Activated CD4-positive, alpha-beta memory T cell treated with anti-CD3 and anti-CD28 coated beads for 36 hours (primary cell): Measurements from ENCODE around the gene SEC16A. TPM values are rescaled to one million over a fixed set of nuclear protein-coding genes. Genes with fewer than 3 reads are reported as not detected.

Source experiments
- CTCF ChIA-PET: fragments of 350-600 bp; sonication (Branson Sonifier 250); formaldehyde crosslinking; loops from one replicate; lab custom pipeline; 2021; ENCODE audit warnings: antibody characterized with exemption, inconsistent platforms; lab: Charles Lee
- POLR2A ChIA-PET: fragments of 350-600 bp; sonication (Branson Sonifier 250); formaldehyde crosslinking; loops from one replicate; lab custom pipeline; 2021; ENCODE audit warnings: antibody characterized with exemption; lab: Charles Lee
- DNase-seq: peaks from one replicate; pipeline ENCODE4 v3.0.0-alpha.2; 2020
- H3K27ac Mint-ChIP-seq: one replicate; pipeline ENCODE4 v1.8.0; 2021; ENCODE audit warnings: mixed read lengths
- H3K27me3 Mint-ChIP-seq: one replicate; pipeline ENCODE4 v1.8.0; 2021; ENCODE audit warnings: mixed read lengths
- H3K36me3 Mint-ChIP-seq: one replicate; pipeline ENCODE4 v1.8.0; 2021; ENCODE audit warnings: mixed read lengths
- H3K4me1 Mint-ChIP-seq: one replicate; pipeline ENCODE4 v1.8.0; 2021; ENCODE audit warnings: low read depth, mixed read lengths
- H3K4me3 Mint-ChIP-seq: one replicate; pipeline ENCODE4 v1.8.0; 2021; ENCODE audit warnings: mild to moderate bottlenecking, mixed read lengths
- H3K9me3 Mint-ChIP-seq: one replicate; pipeline ENCODE4 v1.8.0; 2021; ENCODE audit warnings: mixed read lengths
- intact Hi-C: fragments of 100-400 bp; cut with micrococcal nuclease; formaldehyde crosslinking; loops from one replicate; pipeline ENCODE4 v1.15.1; 2023
- total RNA-seq, 2 experiments: library from RNA; stranded (reverse); gene quantifications; one replicate each; pipeline ENCODE4 v1.2.3, GENCODE V29; 2021

SEC16A gene
- total RNA-seq, 2 experiments from 2014 or later = 54.1 to 57.0 TPM

DNA sequence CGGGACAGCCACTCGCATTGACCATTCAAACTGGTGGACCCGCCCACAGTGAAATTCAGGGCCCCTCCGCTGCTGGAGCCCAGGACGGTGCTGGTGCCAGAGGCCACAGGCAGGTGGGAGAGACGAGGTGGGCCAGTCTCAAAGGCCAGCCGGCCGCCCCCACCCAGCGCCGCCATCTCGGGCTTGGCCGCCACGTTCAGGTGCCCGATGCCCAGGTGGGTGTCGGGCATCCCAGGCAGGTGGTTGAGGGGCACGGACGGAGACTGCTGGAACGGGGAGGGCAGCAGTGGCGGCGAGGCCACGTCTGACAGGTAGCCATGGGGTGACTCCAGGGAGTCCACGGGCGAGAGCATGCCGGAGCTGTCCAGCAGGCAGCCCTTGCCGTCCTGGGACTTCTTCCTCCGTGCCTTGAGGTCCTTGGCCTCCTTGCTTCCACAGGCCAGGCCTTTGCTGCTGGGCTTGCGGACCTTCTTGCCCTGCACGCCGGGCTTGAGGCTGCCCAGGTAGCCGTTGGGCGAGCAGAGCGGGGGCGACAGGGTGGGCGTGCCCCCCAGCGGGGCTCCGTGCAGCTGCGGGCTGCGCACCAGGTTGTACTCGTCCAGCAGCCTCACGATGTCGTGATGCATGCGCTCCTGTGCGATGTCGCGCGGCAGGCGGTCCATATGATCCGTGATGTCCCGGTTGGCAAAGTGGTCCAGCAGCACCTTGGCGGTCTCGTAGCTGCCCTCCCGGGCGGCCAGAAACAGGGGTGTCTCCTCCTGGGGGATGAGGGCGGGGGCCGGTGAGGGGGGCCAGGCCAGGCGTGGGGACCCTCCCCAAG lies 14.2 kb upstream of the SEC16A start:
- no peaks in the 10 kb centered on the region for H3K9me3 Mint-ChIP-seq
- DNase-seq = no peak
- ChIA-PET POLR2A (interaction anchor here (0.6 kb wide), 1 partner anchor 61 kb away, joined by 3 read pairs; no protein-coding TSS in a partner anchor), CTCF (interaction anchor here (1.0 kb wide), 1 partner anchor 9 kb away, joined by 3 read pairs; no protein-coding TSS in a partner anchor)
- H3K36me3 Mint-ChIP-seq = peaks cover 15% of the 10 kb centered on the region
- H3K27me3 Mint-ChIP-seq = no peaks in the 10 kb centered on the region
- H3K27ac Mint-ChIP-seq = no peak overlapping the region
- intact Hi-C loops = no loop called here
- no peaks in the 10 kb centered on the region for H3K4me1 Mint-ChIP-seq
- H3K4me3 Mint-ChIP-seq = no peak overlapping the region

DNA sequence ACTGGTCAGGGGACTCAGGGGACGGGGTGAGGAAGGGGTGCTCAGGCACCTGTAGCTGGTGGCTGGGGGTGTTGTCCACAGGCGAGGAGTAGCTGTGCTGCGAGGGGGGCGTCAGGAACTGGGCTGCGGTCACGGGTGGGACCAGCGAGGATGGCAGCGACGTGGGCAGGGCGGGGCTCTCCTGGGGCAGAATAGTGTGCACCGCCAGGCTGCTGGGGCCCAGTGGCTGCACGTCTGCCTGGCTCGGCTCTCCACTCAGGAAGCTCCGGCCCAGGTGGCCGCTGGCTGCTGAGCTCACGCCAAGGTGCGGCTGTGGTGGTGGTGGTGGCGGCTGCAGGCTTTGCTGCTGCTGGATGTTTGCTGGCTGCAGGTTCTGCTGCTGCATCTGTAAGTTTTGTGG lies 13.3 kb upstream of the SEC16A start:
- peaks cover 11% of the 10 kb centered on the region for H3K36me3 Mint-ChIP-seq
- CTCF ChIA-PET = interaction anchor here (1.0 kb wide), 2 partner anchors 8 to 10 kb away, joined by 3 read pairs; no protein-coding TSS in a partner anchor
- no peaks in the 10 kb centered on the region for H3K4me1 Mint-ChIP-seq
- H3K4me3 Mint-ChIP-seq = no peak overlapping the region
- H3K9me3 Mint-ChIP-seq = no peaks in the 10 kb centered on the region
- POLR2A ChIA-PET = no interaction called here
- no peak overlapping the region for H3K27ac Mint-ChIP-seq
- intact Hi-C loops = no loop called here
- no peak for DNase-seq
- no peaks in the 10 kb centered on the region for H3K27me3 Mint-ChIP-seq

DNA sequence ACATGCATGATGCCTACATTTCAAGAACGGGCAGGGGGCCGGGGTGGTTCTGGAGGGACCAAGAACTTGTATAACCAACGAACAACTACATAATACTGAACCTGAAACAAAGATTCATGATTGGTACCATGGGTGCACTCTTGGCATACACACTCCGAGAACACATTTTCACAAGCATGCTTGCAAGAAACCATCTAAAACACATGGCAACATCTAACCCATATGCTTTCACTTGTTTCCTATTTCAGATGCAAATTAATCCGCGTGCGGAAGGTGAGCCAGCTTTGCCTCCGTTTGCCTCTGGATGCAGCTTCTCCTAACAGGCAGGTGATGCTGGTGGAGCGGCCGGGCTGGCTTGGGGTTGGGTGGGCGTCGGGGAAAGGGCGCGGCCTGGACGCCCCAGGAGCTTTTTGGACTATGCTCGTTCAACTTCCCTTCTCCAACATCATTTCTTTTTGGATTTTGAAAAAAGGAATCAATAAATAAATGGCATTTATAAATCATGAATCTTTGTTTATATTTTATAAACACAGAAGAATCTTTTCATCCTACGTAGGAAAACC lies 12.5 kb upstream of the SEC16A start:
- intact Hi-C loops = no loop called here
- H3K4me3 Mint-ChIP-seq = no peak overlapping the region
- POLR2A ChIA-PET = no interaction called here

DNA sequence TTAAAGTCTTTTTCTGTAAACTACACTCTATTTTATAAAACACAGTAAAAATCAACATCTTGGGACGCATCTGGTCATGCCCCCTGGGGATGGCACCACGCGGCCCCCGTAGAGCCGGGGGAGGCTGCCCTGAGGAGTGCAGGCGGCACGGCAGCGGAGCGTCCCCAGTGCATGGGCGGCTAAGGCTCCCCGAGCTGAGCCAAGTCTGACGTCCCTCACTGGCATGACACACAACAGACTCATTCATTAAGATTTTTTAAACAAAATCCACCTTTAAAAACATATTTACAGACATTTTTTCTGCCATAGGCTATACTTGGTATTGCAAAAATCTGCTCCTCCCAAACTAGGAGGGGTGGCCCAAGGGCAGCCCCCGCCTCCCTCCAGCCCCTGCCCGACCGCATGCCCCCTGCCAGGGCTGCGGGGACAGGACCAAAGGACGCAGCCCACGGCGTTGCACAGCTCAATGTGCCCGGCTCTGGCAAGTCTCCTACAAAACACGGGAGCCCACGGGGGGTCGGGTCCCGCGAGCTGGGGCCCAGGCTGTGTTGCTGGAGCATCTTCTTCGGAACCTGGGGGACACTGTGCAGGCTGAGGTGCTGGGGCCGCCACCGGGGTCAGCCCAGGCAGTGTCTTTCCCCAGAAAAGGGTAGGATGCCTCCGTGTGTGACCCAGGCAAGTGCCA lies 11.8 kb upstream of the SEC16A start:
- ChIA-PET CTCF (no interaction called here), POLR2A (no interaction called here)
- no peaks in the 10 kb centered on the region for H3K9me3 Mint-ChIP-seq
- H3K4me1 Mint-ChIP-seq = no peaks in the 10 kb centered on the region
- no peaks in the 10 kb centered on the region for H3K27me3 Mint-ChIP-seq
- H3K27ac Mint-ChIP-seq = no peak overlapping the region
- no peak for DNase-seq
- peaks cover 7% of the 10 kb centered on the region for H3K36me3 Mint-ChIP-seq
- intact Hi-C loops = no loop called here
- no peak overlapping the region for H3K4me3 Mint-ChIP-seq

More for the DNA sequence above, 12.5 kb upstream of the SEC16A start:
- H3K9me3 Mint-ChIP-seq = no peaks in the 10 kb centered on the region
- H3K4me1 Mint-ChIP-seq = no peaks in the 10 kb centered on the region
- DNase-seq = no peak
- H3K27me3 Mint-ChIP-seq = no peaks in the 10 kb centered on the region
- peaks cover 8% of the 10 kb centered on the region for H3K36me3 Mint-ChIP-seq
- CTCF ChIA-PET = interaction anchor here (1.0 kb wide), 1 partner anchor 9 kb away, joined by 3 read pairs; no protein-coding TSS in a partner anchor
- H3K27ac Mint-ChIP-seq = no peak overlapping the region

DNA sequence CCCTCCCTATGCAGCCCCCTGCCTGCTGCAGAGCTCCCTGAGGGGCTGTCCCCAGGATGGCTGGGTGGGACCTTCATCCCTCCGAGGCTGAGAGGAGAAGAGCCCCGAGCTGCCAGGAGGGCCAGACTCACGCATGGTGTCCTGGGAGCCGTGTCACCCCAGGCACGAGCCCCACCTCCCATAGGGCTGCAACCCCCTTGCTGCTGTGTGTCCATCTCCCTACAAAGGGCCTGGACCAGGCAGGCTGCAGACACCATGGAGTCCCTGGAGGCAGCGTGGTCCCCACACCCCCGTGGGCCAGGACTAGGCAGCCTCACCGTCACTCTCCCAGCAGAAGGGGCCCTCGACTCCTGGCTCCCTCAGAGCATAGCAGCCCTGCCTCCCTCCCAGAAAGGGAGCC lies 11.2 kb upstream of the SEC16A start:
- Mint-ChIP-seq H3K9me3 (no peaks in the 10 kb centered on the region), H3K36me3 (peaks cover 7% of the 10 kb centered on the region), H3K4me1 (no peaks in the 10 kb centered on the region), H3K27ac (no peak overlapping the region), H3K4me3 (no peak overlapping the region), H3K27me3 (no peaks in the 10 kb centered on the region)
- ChIA-PET CTCF (no interaction called here), POLR2A (no interaction called here)
- intact Hi-C loops = no loop called here
- DNase-seq = no peak

DNA sequence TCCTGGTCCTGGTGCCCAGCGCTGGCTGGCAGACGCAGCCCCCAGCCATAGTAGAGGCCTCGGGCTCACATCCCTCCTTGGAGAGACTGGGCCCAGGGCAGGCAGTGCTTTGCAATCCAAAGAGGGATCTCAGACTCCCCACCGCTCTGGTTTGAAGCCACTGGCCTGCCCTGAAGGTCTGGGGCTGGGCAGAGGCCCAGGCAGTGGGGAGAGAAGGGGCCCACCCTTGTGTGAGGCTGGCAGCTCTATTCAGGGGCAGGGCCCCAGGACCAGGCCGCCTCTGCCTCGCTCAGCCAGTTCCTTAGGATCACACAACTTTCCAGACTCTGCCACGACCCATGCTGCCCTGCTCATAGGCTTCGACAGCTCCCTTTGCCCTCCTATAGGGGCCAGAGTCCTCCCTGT lies 10.7 kb upstream of the SEC16A start:
- H3K4me1 Mint-ChIP-seq = no peaks in the 10 kb centered on the region
- no peaks in the 10 kb centered on the region for H3K27me3 Mint-ChIP-seq
- intact Hi-C loops = no loop called here
- no peak overlapping the region for H3K4me3 Mint-ChIP-seq
- H3K27ac Mint-ChIP-seq = no peak overlapping the region
- DNase-seq = no peak
- peaks cover 3% of the 10 kb centered on the region for H3K36me3 Mint-ChIP-seq
- ChIA-PET POLR2A (no interaction called here), CTCF (no interaction called here)
- no peaks in the 10 kb centered on the region for H3K9me3 Mint-ChIP-seq

DNA sequence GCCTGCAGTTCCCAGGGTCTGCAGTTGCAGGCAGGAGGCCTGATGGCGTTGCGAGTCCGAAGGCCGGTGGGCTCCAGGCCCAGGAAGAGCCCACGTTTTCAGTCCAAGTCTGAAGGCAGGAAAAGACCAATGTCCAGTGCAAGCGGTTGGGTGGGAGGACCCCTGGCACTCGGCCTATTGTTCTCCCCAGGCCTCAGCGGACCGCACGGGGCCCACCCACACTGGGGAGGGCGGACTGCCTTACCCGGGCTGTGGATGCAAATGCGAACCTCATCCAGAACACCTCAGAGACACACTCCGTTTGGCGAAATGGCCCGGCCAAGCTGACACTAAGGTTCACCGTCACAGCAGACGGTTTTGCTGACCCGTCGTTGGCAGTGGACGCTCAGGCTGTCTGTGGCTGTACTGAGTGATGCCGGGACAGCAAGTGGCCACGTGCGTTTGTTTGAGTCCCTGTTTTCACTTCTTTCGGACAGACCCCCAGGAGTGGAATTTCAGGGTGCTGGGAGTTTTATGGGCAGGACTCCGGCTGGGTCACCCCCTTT lies 10.2 kb upstream of the SEC16A start:
- Mint-ChIP-seq H3K4me3 (no peak overlapping the region), H3K36me3 (peaks cover 3% of the 10 kb centered on the region), H3K27ac (no peak overlapping the region), H3K4me1 (no peaks in the 10 kb centered on the region), H3K27me3 (no peaks in the 10 kb centered on the region), H3K9me3 (no peaks in the 10 kb centered on the region)
- no peak for DNase-seq
- ChIA-PET CTCF (no interaction called here), POLR2A (no interaction called here)
- intact Hi-C loops = no loop called here

DNA sequence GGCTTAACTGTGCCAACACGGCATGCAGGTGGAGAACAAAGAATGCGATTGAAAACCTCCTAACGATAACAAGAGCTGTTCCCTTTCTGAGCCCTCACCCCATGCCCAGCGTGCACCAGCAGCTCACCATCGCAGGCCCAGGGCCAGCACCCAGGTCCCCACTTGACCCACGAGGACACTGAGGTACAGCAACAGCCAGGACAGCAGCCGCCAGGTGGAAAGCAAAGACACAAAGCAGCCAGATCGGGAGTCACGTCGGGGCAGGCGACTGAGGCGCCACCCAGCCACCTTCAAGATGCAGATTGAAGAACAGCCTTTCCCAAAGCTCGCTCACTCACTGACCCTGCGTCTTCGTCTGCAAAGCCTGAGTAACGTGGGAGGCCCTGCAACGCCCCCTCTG lies 6.9 kb upstream of the SEC16A start:
- H3K36me3 Mint-ChIP-seq = no peaks in the 10 kb centered on the region
- H3K4me3 Mint-ChIP-seq = no peak overlapping the region
- POLR2A ChIA-PET = no interaction called here
- peaks cover 2% of the 10 kb centered on the region for H3K4me1 Mint-ChIP-seq
- CTCF ChIA-PET = interaction anchor here (4.6 to 9.0 kb wide), 3 partner anchors 137 to 154 kb away, joined by 32 to 106 read pairs (median 96); no protein-coding TSS in a partner anchor
- no peaks in the 10 kb centered on the region for H3K9me3 Mint-ChIP-seq
- H3K27ac Mint-ChIP-seq = no peak overlapping the region
- H3K27me3 Mint-ChIP-seq = no peaks in the 10 kb centered on the region
- intact Hi-C loops = no loop called here
- no peak for DNase-seq

DNA sequence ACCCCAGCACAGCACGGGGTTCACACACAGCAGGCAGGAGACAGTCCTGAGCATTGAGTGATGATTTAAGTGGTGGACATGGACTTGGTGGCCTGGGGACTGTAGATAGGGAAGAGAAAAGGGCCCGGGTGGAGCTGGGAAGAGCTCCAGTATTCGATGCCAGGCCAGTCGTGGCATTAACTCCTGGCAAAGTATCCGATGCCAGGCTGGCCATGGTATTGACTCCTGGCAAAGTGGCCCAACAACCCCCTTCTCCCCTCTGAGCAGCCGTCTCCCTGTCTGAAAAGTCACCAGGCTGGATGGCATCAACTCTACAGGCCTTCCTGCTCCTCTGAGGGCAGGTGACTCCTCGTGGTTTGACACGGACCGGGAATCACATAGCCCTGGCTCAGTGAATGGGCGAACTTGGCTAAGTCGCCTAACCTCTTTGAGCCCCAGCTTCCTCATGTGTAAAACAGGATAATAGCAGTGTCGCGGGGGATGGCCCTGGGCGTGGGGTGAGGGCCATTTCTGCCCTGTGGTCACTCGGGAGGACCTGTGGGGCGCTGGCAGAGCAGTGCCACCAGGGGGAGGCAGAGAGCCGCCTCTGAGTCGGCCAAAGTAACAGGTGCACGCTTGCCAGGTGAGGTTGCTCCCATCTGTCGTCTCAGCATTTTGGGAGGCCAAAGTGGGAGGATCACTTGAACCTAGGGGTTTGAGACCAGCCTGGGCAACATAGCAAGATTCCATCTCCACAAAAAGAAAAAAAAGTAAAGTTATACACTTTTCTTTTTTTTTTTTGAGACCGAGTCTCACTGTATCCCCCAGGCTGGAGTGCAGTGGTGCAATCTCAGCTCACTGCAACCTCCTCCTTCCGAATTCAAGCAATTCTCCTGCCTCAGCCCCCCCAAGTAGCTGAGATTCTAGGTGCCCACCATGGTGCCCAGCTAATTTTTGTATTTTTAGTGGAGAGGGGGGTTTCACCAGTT lies 5.7 kb upstream of the SEC16A start:
- intact Hi-C loops = no loop called here
- POLR2A ChIA-PET = no interaction called here
- DNase-seq = peak; percentile 83
- CTCF ChIA-PET = interaction anchor here (0.6 to 9.0 kb wide), 19 partner anchors 8 to 238 kb away, joined by 3 to 106 read pairs (median 4); partner anchors contain the start of gene NOTCH1
- Mint-ChIP-seq H3K27ac (no peak overlapping the region), H3K36me3 (no peaks in the 10 kb centered on the region), H3K27me3 (no peaks in the 10 kb centered on the region), H3K4me3 (no peak overlapping the region), H3K9me3 (no peaks in the 10 kb centered on the region), H3K4me1 (peaks cover 3% of the 10 kb centered on the region)

DNA sequence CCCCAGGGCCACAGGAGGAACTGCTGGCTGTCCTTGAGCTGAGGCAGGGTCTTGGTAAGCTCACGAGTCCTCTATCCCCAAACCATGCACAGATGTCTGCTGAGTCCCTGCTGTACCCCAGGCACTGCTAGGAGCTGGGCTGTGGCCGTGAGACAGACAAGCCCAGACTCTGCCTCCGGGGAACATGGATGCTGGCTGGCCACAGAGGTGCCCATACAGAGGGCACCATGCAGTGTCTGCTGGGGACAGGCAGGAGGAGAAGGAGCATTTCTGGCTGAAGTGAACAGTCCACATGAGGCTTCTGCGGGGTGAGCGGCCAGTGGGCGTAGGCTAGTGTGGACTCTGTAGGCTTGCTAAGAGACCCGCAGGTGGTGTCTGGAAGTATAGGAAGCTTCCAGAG lies 4.8 kb upstream of the SEC16A start:
- POLR2A ChIA-PET = no interaction called here
- H3K36me3 Mint-ChIP-seq = peaks cover 2% of the 10 kb centered on the region
- intact Hi-C loops = no loop called here
- DNase-seq = no peak
- H3K27me3 Mint-ChIP-seq = no peaks in the 10 kb centered on the region
- no peak overlapping the region for H3K27ac Mint-ChIP-seq
- H3K9me3 Mint-ChIP-seq = no peaks in the 10 kb centered on the region
- CTCF ChIA-PET = interaction anchor here (0.6 to 9.0 kb wide), 17 partner anchors 9 to 239 kb away, joined by 3 to 106 read pairs (median 4); partner anchors contain the start of gene NOTCH1
- H3K4me3 Mint-ChIP-seq = no peak overlapping the region
- peaks cover 3% of the 10 kb centered on the region for H3K4me1 Mint-ChIP-seq
